ENCODE data around the gene ATP6V0A1.
A peak's percentile ranks its signal among the peaks of the same experiment; 100 is the strongest.

- TF ChIP-seq POLR2A (IDR thresholded peaks at IDR 0.05) (no peak), CTCF (IDR thresholded peaks at IDR 0.05) (peak in 2 of 6 experiments; percentile 20 to 37)
These were observed 19.8 kb upstream of the ATP6V0A1 start for GRCh38 chr17:42438600-42439567.
